Lung (tissue), 16 donors: Measurements from ENCODE around the gene TRIM39. TPM values are rescaled to one million over a fixed set of nuclear protein-coding genes. Genes with fewer than 3 reads are reported as not detected.
"Not testable (repeated sequence)": the region's sequence is repeated elsewhere in the genome, so short reads cannot be mapped to it uniquely, and the experiment has no call there.

Source experiments
- ATAC-seq: fragments of 200-7000 bp; cut with Tn5 transposase; one replicate; pipeline ENCODE4 v1.9.1; 2020; ENCODE audit warnings: moderate number of reproducible peaks; ENCODE audit not compliant: insufficient read depth, low FRiP score
- DNase-seq, 3 donors: peaks; one replicate each; pipeline ENCODE4 v3.0.0-alpha.2; 2013 to 2017
- H3K27ac ChIP-seq, 2 donors: one replicate each; pipeline ENCODE4 v1.5.1; 2013; ENCODE audit warnings: mild to moderate bottlenecking in 2 of 2, moderate library complexity in 2 of 2, control low read depth in 1 of 2, inconsistent platforms in 1 of 2, low read depth in 1 of 2, low read length in 1 of 2
- H3K27me3 ChIP-seq, 3 donors: one replicate each; pipeline ENCODE4 v1.5.1; 2013; ENCODE audit warnings: low read length in 2 of 3; ENCODE audit not compliant: control insufficient read depth in 3 of 3, insufficient read depth in 3 of 3
- H3K36me3 ChIP-seq, 4 donors: one replicate each; pipeline ENCODE4 v1.5.1; 2013; ENCODE audit warnings: low read length in 4 of 4, mild to moderate bottlenecking in 1 of 4, moderate library complexity in 1 of 4; ENCODE audit not compliant: control insufficient read depth in 4 of 4, insufficient read depth in 4 of 4
- H3K4me1 ChIP-seq, 5 donors: one replicate each; pipeline ENCODE4 v1.5.1; 2013; ENCODE audit warnings: low read length in 5 of 5, mild to moderate bottlenecking in 2 of 5, moderate library complexity in 1 of 5; ENCODE audit not compliant: control insufficient read depth in 5 of 5, insufficient read depth in 5 of 5
- H3K4me3 ChIP-seq: one replicate; pipeline ENCODE4 v1.5.1; 2013; ENCODE audit warnings: mild to moderate bottlenecking, control low read depth, moderate library complexity
- H3K9ac ChIP-seq, 2 donors: one replicate each; pipeline ENCODE4 v1.5.1; 2013; ENCODE audit warnings: low read length in 2 of 2, control low read depth in 1 of 2; ENCODE audit not compliant: insufficient read depth in 1 of 2
- H3K9me3 ChIP-seq, 4 donors: one replicate each; pipeline ENCODE4 v1.5.1; 2013; ENCODE audit warnings: low read length in 3 of 4, mild to moderate bottlenecking in 1 of 4, moderate library complexity in 1 of 4; ENCODE audit not compliant: control insufficient read depth in 4 of 4, insufficient read depth in 3 of 4
- CTCF ChIP-seq: IDR thresholded peaks from 2 replicates; pipeline ENCODE4 v1.5.1; 2012; ENCODE audit warnings: mild to moderate bottlenecking; ENCODE audit errors: control extremely low read depth, extremely low read depth
- WGBS, 2 donors: extraction: QIAGEN DNeasy Blood & Tissue Kit; methylation state at CpG; one replicate each; pipeline ENCODE4 v1.1.7; 2013; 5-methylcytosine and 5-hydroxymethylcytosine counted together
- long read RNA-seq, 5 donors: transcript quantifications; one replicate each; lab custom pipeline, GENCODE V29; 2026
- polyA plus RNA-seq, 2 donors: library from polyadenylated mRNA; stranded (reverse); fragments of 200-250 nt; gene quantifications; one replicate each; pipeline ENCODE4 v1.2.1, GENCODE V29; 2013
- total RNA-seq, 2 donors: library from RNA; depleted of rRNA in 1 of 2; stranded (reverse); fragments of >200 nt in 1 of 2; gene quantifications; one replicate each; pipeline ENCODE4 v1.2.1, GENCODE V29; 2014 to 2021
- donor health status: control.
- donor health status: control.
- donor health status: Bipolar disorder and iron deficiency.
- donor health status: healthy.
- donor health status: DM: yes; HTN: yes; CAD: no.

Gene TRIM39
- total RNA-seq (10 to 100 TPM; 11.7 to 14.2 TPM), polyA plus RNA-seq (10 to 100 TPM in 1 of 2 donors, 1 to 10 TPM in 1; 9.4 to 10.9 TPM)
- long read RNA-seq, donor 1, partial matches to known transcripts = 0 of 1 reads
- long read RNA-seq, donor 1, other reads (novel, unspliced or antisense) = 0 of 1 reads
- long read RNA-seq, donor 2 = 0 reads
- long read RNA-seq, donor 3 = 0 reads
- long read RNA-seq, donor 4 = 0 reads
- long read RNA-seq, donor 5 = 0 reads

GRCh38 chr6:30326526-30327231 is at the start of gene TRIM39:
TSS of gene TRIM39 (plus strand) at chr6:30326927. CDS start at chr6:30329318, 2,391 bp downstream.
- ATAC-seq = peak; percentile 88
- WGBS, 2 donors = 1% methylated on average over 48 to 90 of the region's 90 CpGs

GRCh38 chr6:30280988-30281387 is 45.7 kb upstream of the TRIM39 start:
- H3K27me3 ChIP-seq, DNase-seq, H3K36me3 ChIP-seq, H3K4me3 ChIP-seq, ATAC-seq, H3K9ac ChIP-seq, H3K27ac ChIP-seq, H3K4me1 ChIP-seq: not testable (repeated sequence)
- 96 to 100% methylated on average over 1 of the region's 1 CpG for WGBS, 2 donors
- peaks cover 0 to 52% (median 25%) of the 10 kb centered on the region in 4 donors for H3K9me3 ChIP-seq

More at GRCh38 chr6:30326526-30327231, at the start of gene TRIM39:
- no peaks in the 10 kb centered on the region for H3K27me3 ChIP-seq
- peaks cover 8 to 14% (median 13%) of the 10 kb centered on the region in 4 donors for H3K36me3 ChIP-seq
- peaks cover 2 to 25% (median 14%) of the 10 kb centered on the region in 5 donors for H3K4me1 ChIP-seq
- H3K4me3 ChIP-seq = peak within 1 kb of the TSS; percentile 73
- peak; percentile 88 to 91 (median 88) for DNase-seq
- no peak for TF ChIP-seq CTCF
- H3K9me3 ChIP-seq = no peaks in the 10 kb centered on the region
- peak within 1 kb of the TSS; percentile 97 to 99 for H3K27ac ChIP-seq
- H3K9ac ChIP-seq = peak within 1 kb of the TSS; percentile 84 to 91

- Histone ChIP-seq H3K9me3 (peaks cover 0 to 56% (median 27%) of the 10 kb centered on the region in 4 donors), H3K36me3 (peaks cover 0 to 3% (median 0%) of the 10 kb centered on the region in 4 donors), H3K4me1 (no peaks in the 10 kb centered on the region), H3K27me3 (no peaks in the 10 kb centered on the region), H3K4me3 (no peak overlapping the region), H3K27ac (no peak overlapping the region), H3K9ac (no peak overlapping the region)
- DNase-seq (no peak), ATAC-seq (no peak)
- no peak for TF ChIP-seq CTCF
- 92% methylated on average over 2 of the region's 2 CpGs for WGBS, 2 donors
Observed at GRCh38 chr6:30282522-30282921, 44.2 kb upstream of the TRIM39 start.

- Histone ChIP-seq H3K4me1 (no peaks in the 10 kb centered on the region), H3K27ac (no peak overlapping the region), H3K4me3 (no peak overlapping the region), H3K9me3 (peaks cover 0 to 50% (median 28%) of the 10 kb centered on the region in 4 donors), H3K27me3 (no peaks in the 10 kb centered on the region), H3K9ac (no peak overlapping the region), H3K36me3 (peaks cover 2 to 6% (median 4%) of the 10 kb centered on the region in 4 donors)
- no peak for TF ChIP-seq CTCF
- 96 to 100% methylated on average over 1 of the region's 1 CpG for WGBS, 2 donors
- DNase-seq (no peak), ATAC-seq (no peak)
Observed at GRCh38 chr6:30283761-30284160, 43.0 kb upstream of the TRIM39 start.
